HepG2 (cell line): Measurements from ENCODE around the gene TMEM145. TPM values are rescaled to one million over a fixed set of nuclear protein-coding genes. Genes with fewer than 3 reads are reported as not detected.

Experiments
- HMGA1 ChIP-seq: sonication (generic); formaldehyde crosslinking; conservative IDR thresholded peaks from 2 replicates; pipeline ENCODE4 v1.4.0; 2020; ENCODE audit warnings: missing genetic modification reagents
- JUNB ChIP-seq: sonication (generic); formaldehyde crosslinking; IDR thresholded peaks from 2 replicates; pipeline ENCODE4 v1.8.0; 2022; ENCODE audit warnings: missing genetic modification reagents, mild to moderate bottlenecking, borderline replicate concordance
- MAF1 ChIP-seq: sonication (generic); formaldehyde crosslinking; IDR thresholded peaks from 2 replicates; pipeline ENCODE4 v1.5.0; 2020; ENCODE audit warnings: missing genetic modification reagents, borderline replicate concordance
- NKX3-1 ChIP-seq: sonication (generic); formaldehyde crosslinking; IDR thresholded peaks from 2 replicates; pipeline ENCODE4 v1.5.0; 2020; ENCODE audit warnings: missing genetic modification reagents
- PHF20 ChIP-seq: sonication (generic); formaldehyde crosslinking; IDR thresholded peaks from 2 replicates; pipeline ENCODE4 v1.5.0; 2020; ENCODE audit warnings: mild to moderate bottlenecking, missing genetic modification reagents
- POLR2AphosphoS5 ChIP-seq: IDR thresholded peaks from 2 replicates; pipeline ENCODE4 v1.6.1; 2012; ENCODE audit warnings: low read depth, low read length
- POLR2G ChIP-seq: fragments of 200-400 bp; formaldehyde crosslinking; IDR thresholded peaks from 2 replicates; pipeline ENCODE4 v1.6.1; 2018; ENCODE audit warnings: mild to moderate bottlenecking, low read depth, low read length, moderate library complexity
- REXO4 ChIP-seq: sonication (generic); formaldehyde crosslinking; IDR thresholded peaks from 2 replicates; pipeline ENCODE4 v1.8.0; 2022; ENCODE audit warnings: missing genetic modification reagents, mild to moderate bottlenecking, borderline replicate concordance
- SIX4 ChIP-seq: sonication (generic); formaldehyde crosslinking; IDR thresholded peaks from 2 replicates; pipeline ENCODE4 v1.4.0; 2020; ENCODE audit warnings: missing genetic modification reagents
- SMARCE1 ChIP-seq: fragments of 450-650 bp; IDR thresholded peaks from 2 replicates; pipeline ENCODE4 v1.6.1; 2017; ENCODE audit warnings: borderline replicate concordance
- SP5 ChIP-seq: IDR thresholded peaks from 2 replicates; pipeline ENCODE4 v1.6.1; 2016; ENCODE audit warnings: low read depth, borderline replicate concordance
- TARDBP ChIP-seq: sonication (generic); formaldehyde crosslinking; IDR thresholded peaks from 2 replicates; pipeline ENCODE4 v1.8.0; 2022; ENCODE audit warnings: mild to moderate bottlenecking, missing genetic modification reagents
- TBX2 ChIP-seq: sonication (generic); formaldehyde crosslinking; IDR thresholded peaks from 2 replicates; pipeline ENCODE4 v1.5.0; 2020; ENCODE audit warnings: missing genetic modification reagents, mild to moderate bottlenecking, borderline replicate concordance
- ZFP41 ChIP-seq: sonication (generic); formaldehyde crosslinking; IDR thresholded peaks from 2 replicates; pipeline ENCODE4 v1.4.0; 2020; ENCODE audit warnings: mild to moderate bottlenecking, missing genetic modification reagents, borderline replicate concordance
- ZNF234 ChIP-seq: sonication (generic); formaldehyde crosslinking; conservative IDR thresholded peaks from 2 replicates; pipeline ENCODE4 v1.5.1; 2020; ENCODE audit warnings: mild to moderate bottlenecking, missing genetic modification reagents
- ZNF383 ChIP-seq: sonication (generic); formaldehyde crosslinking; IDR thresholded peaks from 2 replicates; pipeline ENCODE4 v1.4.0; 2020; ENCODE audit warnings: missing genetic modification reagents, mild to moderate bottlenecking, borderline replicate concordance
- polyA plus RNA-seq, 8 experiments: library from polyadenylated mRNA; depleted of rRNA in 3 of 8; stranded (reverse) in 7 of 8; unstranded in 1 of 8; fragments of >200 nt; fragmentation: Illumina TruSeq in 4 of 8; extraction: Trizol in 4 of 8; gene quantifications; 2 replicates each; pipeline versions ENCODE4 v1.2.1 to v1.2.3, GENCODE V29; 2011 to 2016; ENCODE audit warnings: low read depth in 4 of 8, missing spikeins in 1 of 8, mixed read lengths in 1 of 8; ENCODE audit not compliant: insufficient read depth in 1 of 8
- total RNA-seq, 5 experiments: library from RNA; depleted of rRNA; stranded (reverse); fragments of >200 nt; fragmentation: Illumina TruSeq; extraction: Trizol; gene quantifications; 2 replicates each; pipeline ENCODE4 v1.2.3, GENCODE V29; 2016; ENCODE audit warnings: low read depth in 1 of 5
- TF ChIP-seq, protein P1 (sequence below): sonication (generic); formaldehyde crosslinking; IDR thresholded peaks from 2 replicates; pipeline ENCODE4 v1.4.0; 2020; ENCODE audit warnings: mild to moderate bottlenecking, missing genetic modification reagents
- TF ChIP-seq, protein P2 (sequence below), 2 experiments: IDR thresholded peaks; 2 replicates each; pipeline ENCODE4 v1.6.1; 2011 to 2012; ENCODE audit warnings: low read length in 2 of 2, borderline replicate concordance in 1 of 2, low read depth in 1 of 2, mild to moderate bottlenecking in 1 of 2, moderate library complexity in 1 of 2
- TF ChIP-seq, protein P3 (sequence below): sonication (generic); formaldehyde crosslinking; IDR thresholded peaks from 2 replicates; pipeline ENCODE4 v1.9.0; 2021; ENCODE audit warnings: missing genetic modification reagents, borderline replicate concordance
- TF ChIP-seq, protein P4 (sequence below): sonication (generic); formaldehyde crosslinking; IDR thresholded peaks from 2 replicates; pipeline ENCODE4 v1.8.0; 2022; ENCODE audit warnings: missing genetic modification reagents, low read depth, mild to moderate bottlenecking, borderline replicate concordance

The TMEM145 gene
- total and polyA plus RNA-seq, 2 of the 13 experiments (the other 11 are each of a cell fraction or from before 2014, with no cell fraction given), result 0.07 to 5.1 TPM

DNA sequence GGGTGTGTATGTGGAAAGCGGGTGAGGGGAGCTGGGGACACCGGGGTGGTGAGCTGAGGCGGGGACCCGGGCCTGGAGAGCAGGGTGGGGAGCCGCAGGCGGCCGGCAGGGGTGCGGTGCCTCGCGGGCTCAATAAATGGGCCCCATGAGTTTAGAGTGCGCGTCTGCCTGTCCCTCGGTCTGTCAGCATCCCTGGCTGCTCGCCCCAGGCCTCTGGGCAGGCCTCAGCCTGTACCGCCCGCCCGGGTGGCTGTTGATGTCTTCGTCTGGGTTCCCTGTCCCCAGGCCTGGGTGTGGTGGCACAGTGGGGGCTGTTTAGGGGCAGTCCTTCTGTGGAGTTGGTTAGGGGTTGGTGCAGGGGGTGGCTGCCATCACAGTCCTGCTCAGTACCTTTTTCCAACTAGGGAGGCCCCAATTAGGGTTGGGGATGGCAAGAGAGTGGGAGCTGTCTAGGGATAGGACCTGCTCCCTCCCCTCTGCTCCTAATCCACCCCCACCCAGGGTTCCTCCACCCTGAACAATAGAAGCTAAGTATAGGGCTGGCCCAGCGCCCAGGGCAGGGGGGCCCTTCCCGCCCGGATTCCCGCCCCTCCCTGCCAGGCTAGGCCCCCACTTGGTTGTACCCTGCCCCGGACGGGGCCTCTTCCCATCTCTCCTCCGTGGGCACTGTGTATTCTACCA lies 31.8 kb upstream of the TMEM145 start (continued):
- no peak for TF ChIP-seq ZNF383
- TF ChIP-seq, protein P1, sequence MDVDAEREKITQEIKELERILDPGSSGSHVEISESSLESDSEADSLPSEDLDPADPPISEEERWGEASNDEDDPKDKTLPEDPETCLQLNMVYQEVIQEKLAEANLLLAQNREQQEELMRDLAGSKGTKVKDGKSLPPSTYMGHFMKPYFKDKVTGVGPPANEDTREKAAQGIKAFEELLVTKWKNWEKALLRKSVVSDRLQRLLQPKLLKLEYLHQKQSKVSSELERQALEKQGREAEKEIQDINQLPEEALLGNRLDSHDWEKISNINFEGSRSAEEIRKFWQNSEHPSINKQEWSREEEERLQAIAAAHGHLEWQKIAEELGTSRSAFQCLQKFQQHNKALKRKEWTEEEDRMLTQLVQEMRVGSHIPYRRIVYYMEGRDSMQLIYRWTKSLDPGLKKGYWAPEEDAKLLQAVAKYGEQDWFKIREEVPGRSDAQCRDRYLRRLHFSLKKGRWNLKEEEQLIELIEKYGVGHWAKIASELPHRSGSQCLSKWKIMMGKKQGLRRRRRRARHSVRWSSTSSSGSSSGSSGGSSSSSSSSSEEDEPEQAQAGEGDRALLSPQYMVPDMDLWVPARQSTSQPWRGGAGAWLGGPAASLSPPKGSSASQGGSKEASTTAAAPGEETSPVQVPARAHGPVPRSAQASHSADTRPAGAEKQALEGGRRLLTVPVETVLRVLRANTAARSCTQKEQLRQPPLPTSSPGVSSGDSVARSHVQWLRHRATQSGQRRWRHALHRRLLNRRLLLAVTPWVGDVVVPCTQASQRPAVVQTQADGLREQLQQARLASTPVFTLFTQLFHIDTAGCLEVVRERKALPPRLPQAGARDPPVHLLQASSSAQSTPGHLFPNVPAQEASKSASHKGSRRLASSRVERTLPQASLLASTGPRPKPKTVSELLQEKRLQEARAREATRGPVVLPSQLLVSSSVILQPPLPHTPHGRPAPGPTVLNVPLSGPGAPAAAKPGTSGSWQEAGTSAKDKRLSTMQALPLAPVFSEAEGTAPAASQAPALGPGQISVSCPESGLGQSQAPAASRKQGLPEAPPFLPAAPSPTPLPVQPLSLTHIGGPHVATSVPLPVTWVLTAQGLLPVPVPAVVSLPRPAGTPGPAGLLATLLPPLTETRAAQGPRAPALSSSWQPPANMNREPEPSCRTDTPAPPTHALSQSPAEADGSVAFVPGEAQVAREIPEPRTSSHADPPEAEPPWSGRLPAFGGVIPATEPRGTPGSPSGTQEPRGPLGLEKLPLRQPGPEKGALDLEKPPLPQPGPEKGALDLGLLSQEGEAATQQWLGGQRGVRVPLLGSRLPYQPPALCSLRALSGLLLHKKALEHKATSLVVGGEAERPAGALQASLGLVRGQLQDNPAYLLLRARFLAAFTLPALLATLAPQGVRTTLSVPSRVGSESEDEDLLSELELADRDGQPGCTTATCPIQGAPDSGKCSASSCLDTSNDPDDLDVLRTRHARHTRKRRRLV (CRISPR knock-in tag), result 0 out of 2 replicates have a peak, but pooled peaks have one; percentile 36
- no peak for TF ChIP-seq POLR2AphosphoS5
- no peak for TF ChIP-seq SIX4 (CRISPR knock-in tag)
- TF ChIP-seq SMARCE1, result no peak
- TF ChIP-seq, protein P2, sequence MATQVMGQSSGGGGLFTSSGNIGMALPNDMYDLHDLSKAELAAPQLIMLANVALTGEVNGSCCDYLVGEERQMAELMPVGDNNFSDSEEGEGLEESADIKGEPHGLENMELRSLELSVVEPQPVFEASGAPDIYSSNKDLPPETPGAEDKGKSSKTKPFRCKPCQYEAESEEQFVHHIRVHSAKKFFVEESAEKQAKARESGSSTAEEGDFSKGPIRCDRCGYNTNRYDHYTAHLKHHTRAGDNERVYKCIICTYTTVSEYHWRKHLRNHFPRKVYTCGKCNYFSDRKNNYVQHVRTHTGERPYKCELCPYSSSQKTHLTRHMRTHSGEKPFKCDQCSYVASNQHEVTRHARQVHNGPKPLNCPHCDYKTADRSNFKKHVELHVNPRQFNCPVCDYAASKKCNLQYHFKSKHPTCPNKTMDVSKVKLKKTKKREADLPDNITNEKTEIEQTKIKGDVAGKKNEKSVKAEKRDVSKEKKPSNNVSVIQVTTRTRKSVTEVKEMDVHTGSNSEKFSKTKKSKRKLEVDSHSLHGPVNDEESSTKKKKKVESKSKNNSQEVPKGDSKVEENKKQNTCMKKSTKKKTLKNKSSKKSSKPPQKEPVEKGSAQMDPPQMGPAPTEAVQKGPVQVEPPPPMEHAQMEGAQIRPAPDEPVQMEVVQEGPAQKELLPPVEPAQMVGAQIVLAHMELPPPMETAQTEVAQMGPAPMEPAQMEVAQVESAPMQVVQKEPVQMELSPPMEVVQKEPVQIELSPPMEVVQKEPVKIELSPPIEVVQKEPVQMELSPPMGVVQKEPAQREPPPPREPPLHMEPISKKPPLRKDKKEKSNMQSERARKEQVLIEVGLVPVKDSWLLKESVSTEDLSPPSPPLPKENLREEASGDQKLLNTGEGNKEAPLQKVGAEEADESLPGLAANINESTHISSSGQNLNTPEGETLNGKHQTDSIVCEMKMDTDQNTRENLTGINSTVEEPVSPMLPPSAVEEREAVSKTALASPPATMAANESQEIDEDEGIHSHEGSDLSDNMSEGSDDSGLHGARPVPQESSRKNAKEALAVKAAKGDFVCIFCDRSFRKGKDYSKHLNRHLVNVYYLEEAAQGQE (IDR thresholded peaks at IDR 0.05; ENCODE audit: borderline replicate concordance in 1 of 2, low read depth in 1 of 2, low read length in 2 of 2), result no peak
- TF ChIP-seq ZNF234, result no peak
- TF ChIP-seq MAF1 (CRISPR knock-in tag), result no peak
- no peak for TF ChIP-seq ZFP41 (CRISPR knock-in tag)
- TF ChIP-seq SP5, result peak; percentile 63
- TF ChIP-seq, protein P3, sequence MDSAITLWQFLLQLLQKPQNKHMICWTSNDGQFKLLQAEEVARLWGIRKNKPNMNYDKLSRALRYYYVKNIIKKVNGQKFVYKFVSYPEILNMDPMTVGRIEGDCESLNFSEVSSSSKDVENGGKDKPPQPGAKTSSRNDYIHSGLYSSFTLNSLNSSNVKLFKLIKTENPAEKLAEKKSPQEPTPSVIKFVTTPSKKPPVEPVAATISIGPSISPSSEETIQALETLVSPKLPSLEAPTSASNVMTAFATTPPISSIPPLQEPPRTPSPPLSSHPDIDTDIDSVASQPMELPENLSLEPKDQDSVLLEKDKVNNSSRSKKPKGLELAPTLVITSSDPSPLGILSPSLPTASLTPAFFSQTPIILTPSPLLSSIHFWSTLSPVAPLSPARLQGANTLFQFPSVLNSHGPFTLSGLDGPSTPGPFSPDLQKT (CRISPR knock-in tag), result no peak
- no peak for TF ChIP-seq TARDBP
- peak; percentile 76 for TF ChIP-seq POLR2G
- TF ChIP-seq JUNB (CRISPR knock-in tag), result no peak
- no peak for TF ChIP-seq PHF20 (CRISPR knock-in tag)
- TF ChIP-seq HMGA1 (CRISPR knock-in tag), result no peak
- no peak for TF ChIP-seq NKX3-1 (CRISPR knock-in tag)
- TF ChIP-seq REXO4 (CRISPR knock-in tag), result no peak
- TF ChIP-seq, protein P4, sequence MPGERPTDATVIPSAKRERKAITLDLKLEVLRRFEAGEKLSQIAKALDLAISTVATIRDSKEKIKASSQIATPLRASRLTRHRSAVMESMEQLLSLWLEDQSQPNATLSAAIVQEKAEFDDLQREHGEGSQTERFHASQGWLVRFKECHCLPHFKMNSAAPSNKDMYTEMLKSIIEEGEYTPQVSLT (CRISPR knock-in tag), result no peak
- TF ChIP-seq TBX2 (CRISPR knock-in tag), result 0 out of 2 replicates have a peak, but pooled peaks have one; percentile 16
